SU-DHL-6 (cell line): ENCODE data around the gene GGN.

Experiments used
- H2AFZ ChIP-seq: fragments of 200-600 bp; sonication (generic); 2 replicates; pipeline ENCODE4 v1.6.1; 2014; ENCODE audit warnings: low read depth, mild to moderate bottlenecking, moderate library complexity, mixed read lengths, antibody characterized with exemption, low read length; ENCODE audit not compliant: severe bottlenecking
- H3F3A ChIP-seq: fragments of 200-600 bp; shearing (Covaris generic); 2 replicates; pipeline ENCODE4 v1.6.0; 2016; ENCODE audit warnings: antibody characterized with exemption, mild to moderate bottlenecking; ENCODE audit not compliant: insufficient read depth
- H3K27ac ChIP-seq: fragments of 200-600 bp; sonication (generic); 2 replicates; pipeline ENCODE4 v1.5.1; 2016; ENCODE audit warnings: low read depth, mild to moderate bottlenecking, low read length, moderate library complexity, mixed read lengths
- H3K27me3 ChIP-seq: fragments of 200-600 bp; sonication (generic), shearing (Covaris generic); 2 replicates; pipeline ENCODE4 v1.6.0; 2014; ENCODE audit warnings: mild to moderate bottlenecking, low read length
- H3K36me3 ChIP-seq: fragments of 200-600 bp; sonication (generic); 2 replicates; pipeline ENCODE4 v1.6.1; 2014; ENCODE audit warnings: mild to moderate bottlenecking, low read length, mixed read lengths
- H3K4me2 ChIP-seq: fragments of 300-600, 200-600 bp; shearing (Covaris generic), sonication (generic); 2 replicates; pipeline ENCODE4 v1.6.0; 2014; ENCODE audit warnings: low read length, low read depth, mild to moderate bottlenecking; ENCODE audit not compliant: poor library complexity, severe bottlenecking
- H3K4me3 ChIP-seq: fragments of 200-600 bp; sonication (generic); 2 replicates; pipeline ENCODE4 v1.5.1; 2014; ENCODE audit warnings: antibody characterized with exemption, low read length, mild to moderate bottlenecking, mixed read lengths; ENCODE audit not compliant: insufficient read depth, poor library complexity, severe bottlenecking
- H3K79me2 ChIP-seq: fragments of 200-600 bp; sonication (generic); 2 replicates; pipeline ENCODE4 v1.6.1; 2014; ENCODE audit warnings: mild to moderate bottlenecking, low read length, moderate library complexity; ENCODE audit not compliant: insufficient read depth
- H3K9ac ChIP-seq: fragments of 200-600 bp; sonication (generic); 2 replicates; pipeline ENCODE4 v1.7.0; 2014; ENCODE audit warnings: mild to moderate bottlenecking, low read length
- H3K9me2 ChIP-seq: fragments of 200-600 bp; sonication (generic); replicated peaks from 2 replicates; pipeline ENCODE4 v1.6.1; 2014; ENCODE audit warnings: low read length; ENCODE audit not compliant: insufficient read depth
- H3K9me3 ChIP-seq: fragments of 200-600 bp; sonication (generic); 2 replicates; pipeline ENCODE4 v1.6.1; 2014; ENCODE audit warnings: low read length, mixed read lengths; ENCODE audit not compliant: insufficient read depth
- H4K20me1 ChIP-seq: fragments of 200-600 bp; sonication (generic); 2 replicates; pipeline ENCODE4 v1.6.1; 2014; ENCODE audit warnings: low read depth, mild to moderate bottlenecking, antibody characterized with exemption, low read length, moderate library complexity, mixed read lengths
- EZH2phosphoT487 ChIP-seq: fragments of 200-600 bp; sonication (generic), shearing (Covaris generic); conservative IDR thresholded peaks from 2 replicates; pipeline ENCODE4 v1.6.1; 2018; ENCODE audit warnings: mild to moderate bottlenecking, antibody characterized with exemption, low read length, moderate library complexity, mixed read lengths
- TF ChIP-seq, protein P1 (sequence below): fragments of 200-600 bp; sonication (generic); IDR thresholded peaks from one replicate; pipeline ENCODE4 v1.5.1; 2017; ENCODE audit warnings: antibody characterized with exemption, mild to moderate bottlenecking, low read length, moderate library complexity; ENCODE audit not compliant: insufficient read depth, poor library complexity, severe bottlenecking

GGN gene

DNA sequence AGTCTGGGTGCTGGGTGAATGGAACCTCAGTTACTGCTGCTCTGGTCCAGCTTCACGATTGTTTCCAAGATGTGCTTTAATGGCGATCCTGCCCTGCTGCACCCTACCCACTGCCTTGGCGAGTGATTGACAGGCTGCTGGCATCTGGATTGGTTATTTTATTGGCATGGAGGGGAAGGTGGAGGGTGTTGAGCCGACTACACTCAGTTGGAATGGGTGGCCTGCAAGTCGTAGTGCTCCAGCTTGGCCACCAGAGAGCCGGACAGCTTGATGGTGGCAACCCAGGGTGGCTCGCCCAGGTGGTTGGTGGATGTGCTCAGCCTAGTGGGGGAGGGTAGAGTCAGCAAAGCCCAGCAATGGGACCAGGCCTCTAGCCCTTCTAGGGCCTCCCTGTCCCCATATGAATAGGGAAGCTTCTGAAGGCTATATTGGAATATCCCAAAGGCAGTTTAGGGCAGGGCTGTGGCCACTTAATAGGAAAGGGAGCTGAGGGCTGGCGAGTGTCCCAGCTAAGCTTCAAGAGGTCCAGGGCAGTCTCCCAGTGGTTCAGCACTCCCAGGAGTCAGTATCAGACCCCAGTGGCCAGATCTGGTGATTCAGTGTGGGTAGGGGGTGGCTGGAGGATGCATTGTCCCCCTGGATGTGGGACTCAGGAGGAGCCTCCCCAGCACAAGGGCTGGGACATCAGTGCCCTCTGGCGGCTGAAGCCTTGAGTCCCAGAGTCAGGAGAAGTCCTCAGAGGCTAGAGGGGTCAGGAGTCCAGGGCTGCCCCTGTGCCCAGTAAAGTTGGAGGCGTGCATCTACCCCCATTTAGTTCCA lies 3.4 kb downstream of the GGN start:
- no peaks in the 10 kb centered on the region for H3K36me3 ChIP-seq
- H3K4me3 ChIP-seq: no peak overlapping the region
- no peaks in the 10 kb centered on the region for H3K9me3 ChIP-seq
- no peaks in the 10 kb centered on the region for H3K79me2 ChIP-seq
- H3K27ac ChIP-seq: no peak overlapping the region
- no peaks in the 10 kb centered on the region for H4K20me1 ChIP-seq
- no peak overlapping the region for H2AFZ ChIP-seq
- no peak overlapping the region for H3K4me2 ChIP-seq
- H3F3A ChIP-seq: no peaks in the 10 kb centered on the region
- no peak for TF ChIP-seq EZH2phosphoT487
- TF ChIP-seq, protein P1, sequence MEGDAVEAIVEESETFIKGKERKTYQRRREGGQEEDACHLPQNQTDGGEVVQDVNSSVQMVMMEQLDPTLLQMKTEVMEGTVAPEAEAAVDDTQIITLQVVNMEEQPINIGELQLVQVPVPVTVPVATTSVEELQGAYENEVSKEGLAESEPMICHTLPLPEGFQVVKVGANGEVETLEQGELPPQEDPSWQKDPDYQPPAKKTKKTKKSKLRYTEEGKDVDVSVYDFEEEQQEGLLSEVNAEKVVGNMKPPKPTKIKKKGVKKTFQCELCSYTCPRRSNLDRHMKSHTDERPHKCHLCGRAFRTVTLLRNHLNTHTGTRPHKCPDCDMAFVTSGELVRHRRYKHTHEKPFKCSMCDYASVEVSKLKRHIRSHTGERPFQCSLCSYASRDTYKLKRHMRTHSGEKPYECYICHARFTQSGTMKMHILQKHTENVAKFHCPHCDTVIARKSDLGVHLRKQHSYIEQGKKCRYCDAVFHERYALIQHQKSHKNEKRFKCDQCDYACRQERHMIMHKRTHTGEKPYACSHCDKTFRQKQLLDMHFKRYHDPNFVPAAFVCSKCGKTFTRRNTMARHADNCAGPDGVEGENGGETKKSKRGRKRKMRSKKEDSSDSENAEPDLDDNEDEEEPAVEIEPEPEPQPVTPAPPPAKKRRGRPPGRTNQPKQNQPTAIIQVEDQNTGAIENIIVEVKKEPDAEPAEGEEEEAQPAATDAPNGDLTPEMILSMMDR: peak; percentile 28
- H3K9me2 ChIP-seq: no peaks in the 10 kb centered on the region
- H3K27me3 ChIP-seq: no peaks in the 10 kb centered on the region
- H3K9ac ChIP-seq: no peak overlapping the region

DNA sequence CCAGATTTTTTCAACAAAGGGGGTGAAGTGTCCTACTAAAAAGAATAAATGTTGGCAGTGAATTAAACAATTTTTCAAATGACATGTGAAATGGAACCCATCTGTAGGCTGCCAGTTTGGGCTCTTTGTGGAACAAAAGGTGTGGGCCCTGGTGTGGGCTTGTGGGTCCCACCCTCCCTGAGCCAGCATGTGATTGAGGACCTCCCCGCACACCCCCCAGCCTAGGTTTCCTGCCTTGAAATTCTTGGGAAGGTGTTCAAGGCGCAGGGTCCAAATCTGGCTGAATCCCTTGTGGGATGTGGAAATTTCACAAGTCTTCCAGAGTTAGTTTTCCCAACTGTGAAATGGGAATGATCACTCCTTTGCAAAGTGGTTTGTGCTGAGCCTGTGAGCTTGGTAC lies 4.1 kb downstream of the GGN start:
- H3K79me2 ChIP-seq: no peaks in the 10 kb centered on the region
- H3K9me3 ChIP-seq: no peaks in the 10 kb centered on the region
- H2AFZ ChIP-seq: no peak overlapping the region
- H3K27me3 ChIP-seq: no peaks in the 10 kb centered on the region
- no peak overlapping the region for H3K9ac ChIP-seq
- no peaks in the 10 kb centered on the region for H3F3A ChIP-seq
- H4K20me1 ChIP-seq: no peaks in the 10 kb centered on the region
- H3K36me3 ChIP-seq: no peaks in the 10 kb centered on the region
- no peaks in the 10 kb centered on the region for H3K9me2 ChIP-seq
- H3K4me2 ChIP-seq: no peak overlapping the region
- no peak overlapping the region for H3K27ac ChIP-seq
- no peak overlapping the region for H3K4me3 ChIP-seq
- TF ChIP-seq, protein P1: no peak
- TF ChIP-seq EZH2phosphoT487: no peak

DNA sequence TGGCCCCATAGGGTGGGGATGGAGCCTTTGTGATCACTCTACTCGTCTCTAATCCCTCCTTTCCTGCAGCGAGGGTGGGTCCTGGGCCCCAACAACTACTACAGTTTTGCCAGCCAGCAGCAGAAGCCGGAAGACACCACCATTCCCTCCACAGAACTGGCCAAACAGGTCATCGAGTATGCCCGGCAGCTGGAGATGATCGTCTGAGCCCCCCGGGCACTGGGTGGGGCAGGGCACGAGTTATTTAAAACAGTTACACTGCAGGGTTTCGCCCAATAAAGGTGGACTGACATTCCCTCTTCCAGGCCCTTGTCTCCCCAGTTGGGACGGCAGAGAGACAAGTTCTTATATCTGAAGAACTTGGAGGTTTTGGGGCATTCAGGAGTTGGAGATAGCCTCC lies 4.7 kb downstream of the GGN start:
- no peaks in the 10 kb centered on the region for H3F3A ChIP-seq
- no peak overlapping the region for H3K9ac ChIP-seq
- H4K20me1 ChIP-seq: no peaks in the 10 kb centered on the region
- H3K79me2 ChIP-seq: no peaks in the 10 kb centered on the region
- no peaks in the 10 kb centered on the region for H3K9me2 ChIP-seq
- H3K4me2 ChIP-seq: no peak overlapping the region
- no peaks in the 10 kb centered on the region for H3K9me3 ChIP-seq
- no peak overlapping the region for H3K27ac ChIP-seq
- no peak overlapping the region for H3K4me3 ChIP-seq
- no peaks in the 10 kb centered on the region for H3K36me3 ChIP-seq
- H2AFZ ChIP-seq: no peak overlapping the region
- no peaks in the 10 kb centered on the region for H3K27me3 ChIP-seq
- TF ChIP-seq EZH2phosphoT487: no peak
- TF ChIP-seq, protein P1: no peak
